HepG2 (cell line): ENCODE results near the gene LRP2. TPM values are rescaled to one million over a fixed set of nuclear protein-coding genes. Genes with fewer than 3 reads are reported as not detected.

ENCODE experiments used
- ATAC-seq: fragments of 200-7000 bp; cut with Tn5 transposase; 3 replicates; pipeline ENCODE4 v1.9.1; 2020; ENCODE audit warnings: mild to moderate bottlenecking, moderate library complexity
- BruUV-seq: library from RNA; stranded (reverse); fragments of 400-500 nt; replicated peaks from 2 replicates; lab custom pipeline; 2021; lab: Mats Ljungman, UMichigan
- CTCF ChIA-PET: fragments of 300-600 bp; formaldehyde crosslinking; extraction: SDS; loops from one replicate; lab custom pipeline; 2021; ENCODE audit warnings: low total read pairs, inconsistent platforms, low intra/inter-chr PET ratio; lab: Yijun Ruan, JAX
- POLR2A ChIA-PET: fragments of 350-600 bp; sonication (Branson Sonifier 250); formaldehyde crosslinking; loops from one replicate; lab custom pipeline; 2020; ENCODE audit warnings: antibody characterized with exemption, inconsistent platforms; lab: Yijun Ruan, JAX
- DNase-seq: peaks from one replicate; pipeline ENCODE4 v3.0.0-alpha.2; 2015; ENCODE audit warnings: low spot score
- FAIRE-seq: peaks from 3 replicates; lab custom pipeline; 2011; peaks lifted over from hg19 to GRCh38; lab: Jason Lieb, UNC
- H2AFZ ChIP-seq: one replicate; pipeline ENCODE4 v1.6.1; 2011; ENCODE audit warnings: low read length, inconsistent platforms
- H3K27ac ChIP-seq: fragments of 300-600 bp; 3 replicates; pipeline ENCODE4 v1.8.0; 2011; ENCODE audit warnings: mixed run types, mild to moderate bottlenecking, mixed read lengths, low read length, inconsistent platforms; ENCODE audit not compliant: insufficient read depth; ENCODE audit errors: extremely low read length
- H3K27me3 ChIP-seq, 2 experiments: fragments of 200-600 bp in 1 of 2; 2 replicates in 1 of 2; 3 replicates in 1 of 2; pipeline versions ENCODE4 v1.6.0 to v1.8.0; 2011; ENCODE audit warnings: low read length in 2 of 2, mild to moderate bottlenecking in 2 of 2, moderate library complexity in 2 of 2, inconsistent platforms in 1 of 2; ENCODE audit not compliant: insufficient read depth in 2 of 2, control insufficient read depth in 1 of 2
- H3K36me3 ChIP-seq, 2 experiments: fragments of 200-600 bp in 1 of 2; replicated peaks in 1 of 2; 2 replicates in 1 of 2; 3 replicates in 1 of 2; pipeline versions ENCODE4 v1.5.1 to v1.8.0; 2011; ENCODE audit warnings: low read length in 2 of 2, inconsistent platforms in 1 of 2; ENCODE audit not compliant: insufficient read depth in 2 of 2, control insufficient read depth in 1 of 2
- H3K4me1 ChIP-seq: 2 replicates; pipeline ENCODE4 v1.5.1; 2012; ENCODE audit warnings: low read length, inconsistent platforms; ENCODE audit not compliant: insufficient read depth
- H3K4me2 ChIP-seq: 2 replicates; pipeline ENCODE4 v1.6.0; 2011; ENCODE audit warnings: low read depth, low read length, inconsistent platforms
- H3K4me3 ChIP-seq, 3 experiments: fragments of 200-600 bp in 1 of 3; sonication (generic), shearing (Covaris generic) in 1 of 3; replicated peaks in 1 of 3; 2 replicates each; pipeline ENCODE4 v1.5.1; 2011 to 2016; ENCODE audit warnings: low read length in 3 of 3, inconsistent platforms in 2 of 3, low read depth in 2 of 3, mild to moderate bottlenecking in 2 of 3, control low read depth in 1 of 3, mixed read lengths in 1 of 3; ENCODE audit not compliant: insufficient read depth in 1 of 3
- H3K79me2 ChIP-seq: one replicate; pipeline ENCODE4 v1.6.1; 2011; ENCODE audit warnings: low read length, inconsistent platforms; ENCODE audit not compliant: insufficient read depth
- H3K9ac ChIP-seq: 2 replicates; pipeline ENCODE4 v1.6.0; 2011; ENCODE audit warnings: mild to moderate bottlenecking, low read depth, low read length, inconsistent platforms; ENCODE audit not compliant: insufficient read depth
- H3K9me3 ChIP-seq: 2 replicates; pipeline ENCODE4 v1.5.1; 2012; ENCODE audit warnings: mild to moderate bottlenecking, low read length
- H4K20me1 ChIP-seq: 2 replicates; pipeline ENCODE4 v1.6.0; 2011; ENCODE audit warnings: inconsistent platforms, mild to moderate bottlenecking, low read length, moderate library complexity; ENCODE audit not compliant: insufficient read depth
- KDM6A ChIP-seq: IDR thresholded peaks from 2 replicates; pipeline ENCODE4 v1.6.1; 2016; ENCODE audit warnings: low read depth
- NR3C1 ChIP-seq: sonication (generic); formaldehyde crosslinking; IDR thresholded peaks from 2 replicates; pipeline ENCODE4 v1.4.0; 2020; ENCODE audit warnings: missing genetic modification reagents
- NRL ChIP-seq: sonication (generic); formaldehyde crosslinking; IDR thresholded peaks from 2 replicates; pipeline ENCODE4 v1.5.0; 2020; ENCODE audit warnings: missing genetic modification reagents, mild to moderate bottlenecking, moderate library complexity, borderline replicate concordance
- PLRG1 ChIP-seq: fragments of 450-650 bp; conservative IDR thresholded peaks from 2 replicates; pipeline ENCODE4 v1.6.1; 2016
- RFXAP ChIP-seq: sonication (generic); formaldehyde crosslinking; IDR thresholded peaks from 2 replicates; pipeline ENCODE4 v1.4.0; 2020; ENCODE audit warnings: missing genetic modification reagents, borderline replicate concordance
- SALL2 ChIP-seq: sonication (generic); formaldehyde crosslinking; IDR thresholded peaks from 2 replicates; pipeline ENCODE4 v1.8.1; 2023; ENCODE audit warnings: mild to moderate bottlenecking, missing genetic modification reagents, inconsistent platforms
- SOX6 ChIP-seq, 2 experiments: fragments of 450-650 bp in 1 of 2; sonication (generic) in 1 of 2; formaldehyde crosslinking in 1 of 2; IDR thresholded peaks; 2 replicates each; pipeline versions ENCODE4 v1.4.0 to v1.6.1; 2017 to 2020; ENCODE audit warnings: antibody characterized with exemption in 1 of 2, mild to moderate bottlenecking in 1 of 2, missing genetic modification reagents in 1 of 2
- SP4 ChIP-seq: sonication (generic); formaldehyde crosslinking; IDR thresholded peaks from 2 replicates; pipeline ENCODE4 v1.8.1; 2023; ENCODE audit warnings: mild to moderate bottlenecking, missing genetic modification reagents
- ZNF337 ChIP-seq: sonication (generic); formaldehyde crosslinking; IDR thresholded peaks from 2 replicates; pipeline ENCODE4 v1.5.1; 2020; ENCODE audit warnings: missing genetic modification reagents, low read depth, mild to moderate bottlenecking, borderline replicate concordance
- ZNF558 ChIP-seq: sonication (generic); formaldehyde crosslinking; IDR thresholded peaks from 2 replicates; pipeline ENCODE4 v1.9.0; 2022; ENCODE audit warnings: mild to moderate bottlenecking, missing genetic modification reagents, borderline replicate concordance
- ZNF839 ChIP-seq: sonication (generic); formaldehyde crosslinking; IDR thresholded peaks from 2 replicates; pipeline ENCODE4 v1.4.0; 2020; ENCODE audit warnings: missing genetic modification reagents, mild to moderate bottlenecking, borderline replicate concordance
- WGBS: methylation state at CpG from one replicate; pipeline ENCODE4 v1.1.6; 2017; ENCODE audit warnings: low lambda C conversion rate; 5-methylcytosine and 5-hydroxymethylcytosine counted together
- in situ Hi-C: cut with HindIII; loops from 2 replicates; pipeline ENCODE4 v1.10.0; 2017; ENCODE audit warnings: low pct_unique_long_range_greater_than_20kb; ENCODE audit not compliant: extremely low pct_ligation_motif_present
- intact Hi-C: fragments of 100-400 bp; cut with micrococcal nuclease; formaldehyde crosslinking; loops from one replicate; pipeline ENCODE4 v1.10.0; 2022; ENCODE audit not compliant: unreplicated experiment
- polyA plus RNA-seq, 8 experiments: library from polyadenylated mRNA; depleted of rRNA in 3 of 8; stranded (reverse) in 7 of 8; unstranded in 1 of 8; fragments of >200 nt; fragmentation: Illumina TruSeq in 4 of 8; extraction: Trizol in 4 of 8; gene quantifications; 2 replicates each; pipeline versions ENCODE4 v1.2.1 to v1.2.3, GENCODE V29; 2011 to 2016; ENCODE audit warnings: low read depth in 4 of 8, missing spikeins in 1 of 8, mixed read lengths in 1 of 8; ENCODE audit not compliant: insufficient read depth in 1 of 8
- total RNA-seq, 5 experiments: library from RNA; depleted of rRNA; stranded (reverse); fragments of >200 nt; fragmentation: Illumina TruSeq; extraction: Trizol; gene quantifications; 2 replicates each; pipeline ENCODE4 v1.2.3, GENCODE V29; 2016; ENCODE audit warnings: low read depth in 1 of 5
- TF ChIP-seq, protein P1 (sequence below): sonication (generic); formaldehyde crosslinking; conservative IDR thresholded peaks from 2 replicates; pipeline ENCODE4 v1.8.0; 2022; ENCODE audit warnings: mild to moderate bottlenecking, moderate library complexity, missing genetic modification reagents
- TF ChIP-seq, protein P2 (sequence below): sonication (generic); formaldehyde crosslinking; IDR thresholded peaks from 2 replicates; pipeline ENCODE4 v1.5.0; 2020; ENCODE audit warnings: missing genetic modification reagents, mild to moderate bottlenecking, borderline replicate concordance
- TF ChIP-seq, protein P3 (sequence below): sonication (generic); formaldehyde crosslinking; IDR thresholded peaks from 2 replicates; pipeline ENCODE4 v1.4.0; 2020; ENCODE audit warnings: mild to moderate bottlenecking, missing genetic modification reagents

The LRP2 gene
- total and polyA plus RNA-seq, 2 of the 13 experiments (the other 11 are each of a cell fraction or from before 2014, with no cell fraction given): 0.03 to 0.15 TPM

DNA sequence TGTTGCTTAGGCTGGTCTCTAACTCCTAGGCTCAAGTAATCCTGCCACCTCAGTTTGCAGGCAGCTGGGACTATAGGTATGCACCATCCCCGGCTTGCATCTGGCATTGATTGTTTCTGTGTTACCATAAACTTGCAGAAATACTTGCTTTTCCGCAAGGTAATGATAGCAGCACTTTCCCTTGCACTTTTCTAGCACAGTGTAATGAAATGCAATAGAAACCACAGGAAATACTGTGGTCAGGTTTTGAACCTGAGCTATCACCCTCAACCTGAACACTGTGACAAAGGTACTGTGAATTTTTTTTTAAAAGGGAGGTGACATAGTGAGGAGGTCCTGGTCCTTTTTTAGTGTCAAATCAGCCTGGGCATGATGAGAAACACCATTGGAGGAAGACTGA, 254.7 kb downstream of the LRP2 start:
- in situ Hi-C loops (loop anchor here (5.0 kb wide), 2 partner anchors 35 to 290 kb away; no protein-coding TSS in a partner anchor), intact Hi-C loops (loop anchor here (2.0 to 5.0 kb wide), 2 partner anchors 25 to 170 kb away; no protein-coding TSS in a partner anchor)
- FAIRE-seq (no peak), DNase-seq (no peak), ATAC-seq (no peak)
- no peak overlapping the region for H3K9ac ChIP-seq
- no peaks in the 10 kb centered on the region for H4K20me1 ChIP-seq
- H3K4me2 ChIP-seq: no peak overlapping the region
- CTCF ChIA-PET: no interaction called here
- peaks cover 2 to 20% of the 10 kb centered on the region in 2 experiments; a peak in 3 of 5 replicates for H3K27me3 ChIP-seq
- no peak overlapping the region for H3K27ac ChIP-seq
- TF ChIP-seq NR3C1 (CRISPR knock-in tag): no peak
- POLR2A ChIA-PET: no interaction called here
- no TSS peak for BruUV-seq
- H3K4me1 ChIP-seq: no peaks in the 10 kb centered on the region
- H2AFZ ChIP-seq: no peak overlapping the region
- H3K36me3 ChIP-seq: no peaks in the 10 kb centered on the region
- H3K4me3 ChIP-seq: no peak overlapping the region
- WGBS: 14% methylated on average over 2 of the region's 2 CpGs
- no peaks in the 10 kb centered on the region for H3K9me3 ChIP-seq
- H3K79me2 ChIP-seq: no peaks in the 10 kb centered on the region

DNA sequence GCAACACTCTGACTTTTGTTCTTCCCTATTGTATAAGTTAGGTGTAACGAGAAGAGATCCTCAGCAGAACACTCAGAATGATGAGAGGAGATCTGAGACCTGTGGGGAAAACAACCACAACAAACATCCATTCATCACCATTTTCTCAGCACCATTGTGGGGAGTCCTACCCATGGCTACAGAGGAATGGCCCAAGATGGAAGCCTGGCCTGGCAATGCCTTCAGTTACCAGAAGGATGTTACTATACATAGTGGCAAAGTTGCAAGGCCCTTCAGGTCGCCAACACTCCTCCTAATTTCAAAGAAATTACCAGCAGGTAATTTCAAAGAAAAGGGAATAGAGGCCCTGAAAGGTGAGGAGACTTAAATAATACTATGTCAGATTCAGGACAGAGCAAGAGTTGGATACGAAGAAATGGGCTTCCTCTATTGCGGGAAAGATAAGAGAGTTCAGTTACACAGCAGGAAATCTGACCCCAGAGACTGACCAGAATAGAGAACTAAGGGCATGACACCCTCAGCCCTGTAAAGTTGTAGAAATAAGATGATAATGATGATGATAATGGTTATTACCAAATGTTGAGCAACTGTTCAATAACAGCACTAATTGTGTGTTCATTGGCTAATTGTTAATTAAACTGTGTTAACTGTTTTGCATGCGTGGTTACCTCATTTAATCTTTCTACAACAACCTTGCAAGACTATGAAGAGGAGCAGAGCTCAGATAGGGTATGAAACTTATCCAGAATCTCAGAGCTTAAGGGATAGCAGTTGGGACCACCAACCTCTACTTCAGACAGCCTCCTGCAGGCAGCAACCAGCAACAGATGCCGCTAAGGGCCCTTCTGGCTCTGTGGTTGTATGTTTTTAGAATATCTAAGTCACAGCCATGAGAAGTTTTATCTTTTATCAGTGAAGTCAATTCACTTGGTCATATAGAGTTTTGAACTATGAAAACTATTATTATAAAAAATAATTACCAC, 255.5 kb downstream of the LRP2 start:
- no peak overlapping the region for H3K9ac ChIP-seq
- no peaks in the 10 kb centered on the region for H3K4me1 ChIP-seq
- WGBS: 4% methylated on average over 6 of the region's 6 CpGs
- DNase-seq: no peak
- no peak for FAIRE-seq
- BruUV-seq: no TSS peak
- H3K4me2 ChIP-seq: no peak overlapping the region
- no peak overlapping the region for H3K27ac ChIP-seq
- H3K4me3 ChIP-seq: no peak overlapping the region
- peaks cover 2 to 20% of the 10 kb centered on the region in 2 experiments; a peak in 3 of 5 replicates for H3K27me3 ChIP-seq
- H2AFZ ChIP-seq: no peak overlapping the region
- intact Hi-C loops: loop anchor here (5.0 kb wide), 1 partner anchor 170 kb away; no protein-coding TSS in a partner anchor
- H3K79me2 ChIP-seq: no peaks in the 10 kb centered on the region
- in situ Hi-C loops: loop anchor here (5.0 kb wide), 2 partner anchors 35 to 290 kb away; no protein-coding TSS in a partner anchor
- H3K36me3 ChIP-seq: no peaks in the 10 kb centered on the region
- no peaks in the 10 kb centered on the region for H4K20me1 ChIP-seq
- H3K9me3 ChIP-seq: no peaks in the 10 kb centered on the region
- ChIA-PET CTCF (no interaction called here), POLR2A (no interaction called here)
- ATAC-seq: no peak
- TF ChIP-seq KDM6A (CRISPR knock-in tag) (no peak), ZNF839 (no peak), ZNF558 (CRISPR knock-in tag) (no peak), SP4 (CRISPR knock-in tag) (no peak), NRL (CRISPR knock-in tag) (no peak), SOX6 (IDR thresholded peaks at IDR 0.05) (no peak), SOX6 (CRISPR knock-in tag; IDR thresholded peaks at IDR 0.05) (no peak), RFXAP (no peak), ZNF337 (CRISPR knock-in tag) (no peak), SALL2 (no peak), PLRG1 (no peak)
- TF ChIP-seq, protein P1, sequence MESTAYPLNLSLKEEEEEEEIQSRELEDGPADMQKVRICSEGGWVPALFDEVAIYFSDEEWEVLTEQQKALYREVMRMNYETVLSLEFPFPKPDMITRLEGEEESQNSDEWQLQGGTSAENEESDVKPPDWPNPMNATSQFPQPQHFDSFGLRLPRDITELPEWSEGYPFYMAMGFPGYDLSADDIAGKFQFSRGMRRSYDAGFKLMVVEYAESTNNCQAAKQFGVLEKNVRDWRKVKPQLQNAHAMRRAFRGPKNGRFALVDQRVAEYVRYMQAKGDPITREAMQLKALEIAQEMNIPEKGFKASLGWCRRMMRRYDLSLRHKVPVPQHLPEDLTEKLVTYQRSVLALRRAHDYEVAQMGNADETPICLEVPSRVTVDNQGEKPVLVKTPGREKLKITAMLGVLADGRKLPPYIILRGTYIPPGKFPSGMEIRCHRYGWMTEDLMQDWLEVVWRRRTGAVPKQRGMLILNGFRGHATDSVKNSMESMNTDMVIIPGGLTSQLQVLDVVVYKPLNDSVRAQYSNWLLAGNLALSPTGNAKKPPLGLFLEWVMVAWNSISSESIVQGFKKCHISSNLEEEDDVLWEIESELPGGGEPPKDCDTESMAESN: no peak
- TF ChIP-seq, protein P2, sequence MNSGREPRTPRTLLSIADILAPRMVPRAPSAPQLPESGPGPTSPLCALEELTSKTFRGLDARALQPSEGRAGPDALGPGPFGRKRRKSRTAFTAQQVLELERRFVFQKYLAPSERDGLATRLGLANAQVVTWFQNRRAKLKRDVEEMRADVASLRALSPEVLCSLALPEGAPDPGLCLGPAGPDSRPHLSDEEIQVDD (CRISPR knock-in tag): no peak
- TF ChIP-seq, protein P3, sequence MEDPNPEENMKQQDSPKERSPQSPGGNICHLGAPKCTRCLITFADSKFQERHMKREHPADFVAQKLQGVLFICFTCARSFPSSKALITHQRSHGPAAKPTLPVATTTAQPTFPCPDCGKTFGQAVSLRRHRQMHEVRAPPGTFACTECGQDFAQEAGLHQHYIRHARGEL (CRISPR knock-in tag): no peak
